H1 (cell line): ENCODE measurements around the gene SELENBP1. TPM values are rescaled to one million over a fixed set of nuclear protein-coding genes. Genes with fewer than 3 reads are reported as not detected.

Source experiments
- CTCF ChIA-PET: fragments of 300-600 bp; sonication (Branson Sonifier 250); formaldehyde crosslinking; loops from one replicate; lab custom pipeline; 2021; ENCODE audit not compliant: partially characterized antibody; lab: Charles Lee
- POLR2A ChIA-PET: fragments of 300-600 bp; sonication (Branson Sonifier 250); formaldehyde crosslinking; loops from one replicate; lab custom pipeline; 2021; ENCODE audit warnings: inconsistent platforms; ENCODE audit not compliant: partially characterized antibody; lab: Charles Lee
- DNase-seq, 2 experiments: peaks; one replicate each; pipeline versions ENCODE4 v3.0.0 to v3.0.0-alpha.2; 2010 to 2022; ENCODE audit warnings: low spot score in 2 of 2, low read depth in 1 of 2, mixed read lengths in 1 of 2
- FAIRE-seq: peaks from 2 replicates; lab custom pipeline; 2011; peaks lifted over from hg19 to GRCh38; lab: Jason Lieb, UNC
- H2AFZ ChIP-seq: 2 replicates; pipeline ENCODE4 v1.8.1; 2012; ENCODE audit warnings: low read length, inconsistent platforms
- H2AK5ac ChIP-seq: 2 replicates; pipeline ENCODE4 v1.6.1; 2013; ENCODE audit warnings: low read depth, low read length
- H2BK120ac ChIP-seq: replicated peaks from 2 replicates; pipeline ENCODE3; 2013; ENCODE audit warnings: low read depth, low read length, inconsistent platforms
- H2BK12ac ChIP-seq: 2 replicates; pipeline ENCODE4 v1.6.1; 2013; ENCODE audit warnings: low read depth, low read length
- H2BK15ac ChIP-seq: 2 replicates; pipeline ENCODE4 v1.6.1; 2013; ENCODE audit warnings: low read length
- H2BK20ac ChIP-seq: 2 replicates; pipeline ENCODE4 v1.6.1; 2013; ENCODE audit warnings: low read length
- H2BK5ac ChIP-seq: 2 replicates; pipeline ENCODE4 v1.6.1; 2013; ENCODE audit warnings: low read depth, low read length
- H3K14ac ChIP-seq: 2 replicates; pipeline ENCODE4 v1.6.1; 2013; ENCODE audit warnings: inconsistent platforms; ENCODE audit not compliant: insufficient read length
- H3K18ac ChIP-seq: 2 replicates; pipeline ENCODE4 v1.6.1; 2013; ENCODE audit warnings: low read length; ENCODE audit errors: extremely low read depth
- H3K23ac ChIP-seq: 2 replicates; pipeline ENCODE4 v1.6.1; 2013; ENCODE audit warnings: inconsistent platforms; ENCODE audit not compliant: insufficient read length
- H3K23me2 ChIP-seq: 2 replicates; pipeline ENCODE4 v1.6.1; 2013; ENCODE audit warnings: low read depth, low read length
- H3K27ac ChIP-seq: 2 replicates; pipeline ENCODE4 v1.6.1; 2011; ENCODE audit warnings: low read depth, low read length, inconsistent platforms
- H3K27me3 ChIP-seq, 4 experiments: replicated peaks in 1 of 4; 1 replicate in 1 of 4; 2 replicates in 3 of 4; pipeline versions ENCODE4 v1.6.1 to v1.8.1; 2011 to 2013; ENCODE audit warnings: low read length in 3 of 4, mild to moderate bottlenecking in 3 of 4, inconsistent platforms in 2 of 4, mixed read lengths in 2 of 4, moderate library complexity in 1 of 4; ENCODE audit not compliant: control insufficient read depth in 3 of 4, insufficient read depth in 3 of 4; ENCODE audit errors: extremely low read depth in 1 of 4
- H3K36me3 ChIP-seq, 4 experiments: 2 replicates each; pipeline versions ENCODE4 v1.6.1 to v1.8.1; 2011 to 2013; ENCODE audit warnings: mild to moderate bottlenecking in 4 of 4, low read length in 3 of 4, moderate library complexity in 2 of 4, control low read depth in 1 of 4, inconsistent platforms in 1 of 4; ENCODE audit not compliant: insufficient read depth in 4 of 4, control insufficient read depth in 2 of 4
- H3K4ac ChIP-seq: replicated peaks from 2 replicates; pipeline ENCODE3; 2013; ENCODE audit warnings: low read length, low read depth, mixed read lengths, inconsistent platforms; ENCODE audit not compliant: insufficient read length
- H3K4me1 ChIP-seq, 4 experiments: replicated peaks in 1 of 4; 1 replicate in 1 of 4; 2 replicates in 3 of 4; pipeline versions ENCODE4 v1.6.1 to v1.8.1; 2011 to 2013; ENCODE audit warnings: low read length in 3 of 4, inconsistent platforms in 2 of 4, mixed read lengths in 1 of 4; ENCODE audit not compliant: insufficient read depth in 4 of 4, control insufficient read depth in 3 of 4
- H3K4me2 ChIP-seq, 2 experiments: 2 replicates each; pipeline versions ENCODE4 v1.6.1 to v1.8.1; 2011 to 2013; ENCODE audit warnings: low read depth in 2 of 2, low read length in 2 of 2, control low read depth in 1 of 2, inconsistent platforms in 1 of 2, mild to moderate bottlenecking in 1 of 2; ENCODE audit not compliant: insufficient read depth in 1 of 2
- H3K4me3 ChIP-seq, 4 experiments: fragments of 200-600, 300-600 bp in 1 of 4; sonication (generic), shearing (Covaris generic), sonication (Bioruptor Twin) in 1 of 4; 2 replicates each; pipeline versions ENCODE4 v1.5.1 to v1.8.1; 2011 to 2016; ENCODE audit warnings: low read length in 4 of 4, low read depth in 3 of 4, control low read depth in 2 of 4, inconsistent platforms in 2 of 4, mild to moderate bottlenecking in 2 of 4, mixed read lengths in 1 of 4, moderate library complexity in 1 of 4; ENCODE audit not compliant: insufficient read depth in 2 of 4; ENCODE audit errors: extremely low read depth in 1 of 4
- H3K56ac ChIP-seq: replicated peaks from 2 replicates; pipeline ENCODE3; 2013; ENCODE audit warnings: low read depth, mild to moderate bottlenecking, mixed read lengths, low read length, inconsistent platforms; ENCODE audit not compliant: insufficient read length
- H3K79me1 ChIP-seq: 2 replicates; pipeline ENCODE4 v1.6.1; 2013; ENCODE audit warnings: low read depth, low read length, control low read depth
- H3K79me2 ChIP-seq, 2 experiments: 2 replicates each; pipeline versions ENCODE4 v1.6.1 to v1.8.1; 2012 to 2013; ENCODE audit warnings: low read length in 2 of 2, mild to moderate bottlenecking in 2 of 2, inconsistent platforms in 1 of 2; ENCODE audit not compliant: insufficient read depth in 2 of 2, control insufficient read depth in 1 of 2
- H3K9ac ChIP-seq, 4 experiments: replicated peaks in 1 of 4; 1 replicate in 1 of 4; 2 replicates in 3 of 4; pipeline versions ENCODE4 v1.6.1 to v1.8.1; 2011 to 2013; ENCODE audit warnings: low read depth in 3 of 4, low read length in 3 of 4, control low read depth in 2 of 4, mild to moderate bottlenecking in 2 of 4, moderate library complexity in 2 of 4, inconsistent platforms in 1 of 4; ENCODE audit errors: extremely low read depth in 1 of 4
- H3K9me3 ChIP-seq, 2 experiments: 2 replicates each; pipeline versions ENCODE4 v1.6.1 to v1.8.1; 2012 to 2013; ENCODE audit warnings: mild to moderate bottlenecking in 2 of 2, moderate library complexity in 2 of 2, control low read depth in 1 of 2, inconsistent platforms in 1 of 2, low read depth in 1 of 2, low read length in 1 of 2, mixed read lengths in 1 of 2; ENCODE audit not compliant: insufficient read depth in 2 of 2
- H4K20me1 ChIP-seq, 2 experiments: replicated peaks in 1 of 2; 2 replicates each; pipeline versions ENCODE3 to v1.8.1; 2011 to 2013; ENCODE audit warnings: inconsistent platforms in 2 of 2, low read length in 2 of 2, mild to moderate bottlenecking in 1 of 2; ENCODE audit not compliant: insufficient read depth in 2 of 2, control insufficient read depth in 1 of 2
- H4K5ac ChIP-seq: 2 replicates; pipeline ENCODE4 v1.6.1; 2013; ENCODE audit warnings: low read length, low read depth, mixed read lengths, inconsistent platforms; ENCODE audit not compliant: insufficient read length
- H4K8ac ChIP-seq: 2 replicates; pipeline ENCODE4 v1.8.0; 2013; ENCODE audit warnings: mild to moderate bottlenecking, moderate library complexity, low read length, inconsistent platforms; ENCODE audit not compliant: insufficient read depth; ENCODE audit errors: extremely low read depth
- H4K91ac ChIP-seq: replicated peaks from 2 replicates; pipeline ENCODE3; 2013; ENCODE audit warnings: low read length, mixed read lengths, inconsistent platforms; ENCODE audit not compliant: insufficient read length
- SP4 ChIP-seq: IDR thresholded peaks from 2 replicates; pipeline ENCODE4 v1.6.1; 2012; ENCODE audit warnings: low read length, inconsistent platforms
- WGBS, 2 experiments: shearing (Covaris generic) in 1 of 2; methylation state at CpG; one replicate each; pipeline versions ENCODE4 v1.1.6 to v1.1.7; 2013 to 2015; ENCODE audit warnings: low lambda C conversion rate in 2 of 2, mixed read lengths in 2 of 2, inconsistent platforms in 1 of 2, low coverage in 1 of 2, missing lambda C conversion rate in 1 of 2; ENCODE audit not compliant: insufficient replicate concordance in 2 of 2, insufficient coverage in 1 of 2, insufficient read length in 1 of 2; ENCODE audit errors: extremely low coverage in 1 of 2, missing lambda C conversion rate in 1 of 2; 5-methylcytosine and 5-hydroxymethylcytosine counted together
- polyA plus RNA-seq, 7 experiments: library from polyadenylated mRNA; depleted of rRNA in 3 of 7; stranded (reverse) in 5 of 7; unstranded in 2 of 7; fragments of >200 nt in 5 of 7; fragments of 200-250 nt in 2 of 7; gene quantifications; 1 replicate in 5 of 7; 2 replicates in 1 of 7; 4 replicates in 1 of 7; pipeline versions ENCODE4 v1.2.1 to v1.2.3, GENCODE V29; 2011 to 2013; ENCODE audit warnings: missing spikeins in 2 of 7, mixed read lengths in 2 of 7
- total RNA-seq: library from RNA; stranded (reverse); fragmentation: NEBNext Ultra II Directional; extraction: Animal tissue kit (Norgen Biotek cat#: 25700); gene quantifications from 2 replicates; pipeline ENCODE4 v1.2.1, GENCODE V29; 2021

The SELENBP1 gene
- total and polyA plus RNA-seq, 2 of the 8 experiments (the other 6 are each of a cell fraction or from before 2014, with no cell fraction given), result 20.0 to 32.4 TPM

- Histone ChIP-seq H2AK5ac (peak within 1 kb of the TSS; percentile 89; the same call in 1 of the 2 replicates), H3K23me2 (peaks cover 5% of the 10 kb centered on the region), H2BK5ac (peak within 1 kb of the TSS; percentile 100), H4K5ac (peak within 1 kb of the TSS; percentile 95), H2AFZ (peak within 1 kb of the TSS; percentile 45), H3K27ac (peak within 1 kb of the TSS; percentile 99), H3K14ac (no peak within 1 kb of the TSS), H3K4me2 (peak within 1 kb of the TSS; percentile 75 to 86), H3K9ac (peak within 1 kb of the TSS; percentile 80 to 98 (median 96)), H3K4me3 (peak within 1 kb of the TSS; percentile 61 to 76 (median 66)), H4K91ac (peak within 1 kb of the TSS; percentile 83), H3K79me1 (peaks cover 6% of the 10 kb centered on the region), H3K27me3 (no peaks in the 10 kb centered on the region), H3K23ac (no peak within 1 kb of the TSS), H2BK15ac (0 out of 2 replicates have a peak within 1 kb of the TSS, but pooled peaks have one; percentile 23), H3K4me1 (peaks cover 4 to 14% (median 12%) of the 10 kb centered on the region in 4 experiments; a peak in 5 of 7 replicates), H3K79me2 (peaks cover 3 to 10% of the 10 kb centered on the region in 2 experiments; a peak in 3 of 4 replicates), H2BK120ac (peak within 1 kb of the TSS; percentile 63), H3K9me3 (no peaks in the 10 kb centered on the region), H3K4ac (peak within 1 kb of the TSS; percentile 28), H4K20me1 (peaks cover 0 to 2% of the 10 kb centered on the region in 2 experiments), H3K36me3 (peaks cover 19 to 35% (median 29%) of the 10 kb centered on the region in 4 experiments), H2BK12ac (peak within 1 kb of the TSS; percentile 99), H2BK20ac (peak within 1 kb of the TSS; percentile 51; the same call in 1 of the 2 replicates), H4K8ac (peak within 1 kb of the TSS; percentile 91), H3K56ac (peak within 1 kb of the TSS; percentile 90), H3K18ac (peak within 1 kb of the TSS; percentile 89)
- DNase-seq, result peak; percentile 89 to 98
- ChIA-PET CTCF (no interaction called here), POLR2A (interaction anchor here (1.1 to 3.1 kb wide), 15 partner anchors 9 to 92 kb away, joined by 3 to 16 read pairs (median 6); partner anchors contain the start of genes PI4KB, PSMB4, PSMD4 and SELENBP1)
- 1% methylated on average over 31 of the region's 38 CpGs; no CpG with 5 or more reads in 1 of the 2 experiments for WGBS, 2 experiments
- FAIRE-seq, result peak; percentile 87
- no peak for TF ChIP-seq SP4
Measured at GRCh38 chr1:151346769-151347522, 25.6 kb downstream of the SELENBP1 start, which contains the start of gene RFX5. Gene RFX5, minus strand, starts transcription at chr1:151347252. Its CDS starts 932 bp downstream, at chr1:151346320.
